T-helper 17 cell (primary cell): ENCODE measurements around the gene PTH2R. TPM values are rescaled to one million over a fixed set of nuclear protein-coding genes. Genes with fewer than 3 reads are reported as not detected.
"Not testable (repeated sequence)": the region's sequence is repeated elsewhere in the genome, so short reads cannot be mapped to it uniquely, and the experiment has no call there.

ENCODE experiments used
- ATAC-seq: fragments of 150-1000 bp; cut with Tn5 transposase; 2 replicates; pipeline ENCODE4 v1.10.0; 2021; ENCODE audit warnings: mild to moderate bottlenecking, moderate library complexity
- DNase-seq, 3 donors: peaks; one replicate each; pipeline versions ENCODE4 v3.0.0 to v3.0.0-alpha.2; 2020 to 2021
- H3K9me3 ChIP-seq: one replicate; pipeline ENCODE4 v1.7.0; 2013; ENCODE audit warnings: low read length, mild to moderate bottlenecking; ENCODE audit not compliant: control insufficient read depth, poor library complexity, severe bottlenecking
- H3K27ac Mint-ChIP-seq: one replicate; pipeline ENCODE4 v1.8.0; 2022; ENCODE audit warnings: mild to moderate bottlenecking, moderate library complexity, mixed read lengths
- H3K27me3 Mint-ChIP-seq: one replicate; pipeline ENCODE4 v1.8.0; 2022; ENCODE audit warnings: mixed read lengths
- H3K36me3 Mint-ChIP-seq: one replicate; pipeline ENCODE4 v1.8.0; 2022; ENCODE audit warnings: low read depth, mixed read lengths
- H3K4me1 Mint-ChIP-seq: one replicate; pipeline ENCODE4 v1.8.0; 2022; ENCODE audit warnings: mild to moderate bottlenecking, mixed read lengths
- H3K4me3 Mint-ChIP-seq: one replicate; pipeline ENCODE4 v1.8.0; 2022; ENCODE audit warnings: mild to moderate bottlenecking, moderate library complexity, mixed read lengths
- total RNA-seq, 4 donors: library from RNA in 2 of 4; stranded (reverse) in 2 of 4; gene quantifications; one replicate each; pipeline ENCODE4 v1.2.3 and lab custom pipeline; 2022 to 2026

PTH2R gene
- total RNA-seq, 2 donors from 2014 or later: 0.27 TPM; not detected in 1

- H3K9me3 ChIP-seq: no peaks in the 10 kb centered on the region
- H3K4me1 Mint-ChIP-seq: no peaks in the 10 kb centered on the region
- no peak overlapping the region for H3K27ac Mint-ChIP-seq
- ATAC-seq (no peak), DNase-seq (no peak)
- no peak overlapping the region for H3K4me3 Mint-ChIP-seq
- H3K36me3 Mint-ChIP-seq: no peaks in the 10 kb centered on the region
- H3K27me3 Mint-ChIP-seq: no peaks in the 10 kb centered on the region
Observed at GRCh38 chr2:208509586-208509985, 103.0 kb downstream of the PTH2R start.

GRCh38 chr2:208511016-208511415 lies 104.4 kb downstream of the PTH2R start:
- no peaks in the 10 kb centered on the region for H3K9me3 ChIP-seq
- no peaks in the 10 kb centered on the region for H3K36me3 Mint-ChIP-seq
- H3K27me3 Mint-ChIP-seq: no peaks in the 10 kb centered on the region
- no peak overlapping the region for H3K4me3 Mint-ChIP-seq
- ATAC-seq: no peak
- no peak overlapping the region for H3K27ac Mint-ChIP-seq
- H3K4me1 Mint-ChIP-seq: no peaks in the 10 kb centered on the region
- no peak for DNase-seq

- H3K4me1 Mint-ChIP-seq: no peaks in the 10 kb centered on the region
- DNase-seq (no peak), ATAC-seq (no peak)
- no peaks in the 10 kb centered on the region for H3K27me3 Mint-ChIP-seq
- H3K36me3 Mint-ChIP-seq: no peaks in the 10 kb centered on the region
- H3K4me3 Mint-ChIP-seq: no peak overlapping the region
- H3K27ac Mint-ChIP-seq: no peak overlapping the region
- H3K9me3 ChIP-seq: no peaks in the 10 kb centered on the region
Observed at GRCh38 chr2:208511573-208511972, 105.0 kb downstream of the PTH2R start.

GRCh38 chr2:208515099-208515498 lies 108.5 kb downstream of the PTH2R start:
- DNase-seq (no peak), ATAC-seq (no peak)
- H3K9me3 ChIP-seq: no peaks in the 10 kb centered on the region
- H3K36me3 Mint-ChIP-seq: no peaks in the 10 kb centered on the region
- H3K4me1 Mint-ChIP-seq: no peaks in the 10 kb centered on the region
- no peaks in the 10 kb centered on the region for H3K27me3 Mint-ChIP-seq
- H3K4me3 Mint-ChIP-seq: no peak overlapping the region
- H3K27ac Mint-ChIP-seq: no peak overlapping the region

GRCh38 chr2:208523069-208523468 lies 116.5 kb downstream of the PTH2R start:
- not testable (repeated sequence) for H3K27ac Mint-ChIP-seq, DNase-seq, H3K27me3 Mint-ChIP-seq, H3K4me1 Mint-ChIP-seq, H3K36me3 Mint-ChIP-seq, H3K4me3 Mint-ChIP-seq, ATAC-seq, H3K9me3 ChIP-seq

GRCh38 chr2:208525165-208525564 lies 118.6 kb downstream of the PTH2R start:
- not testable (repeated sequence) for DNase-seq, H3K4me1 Mint-ChIP-seq, H3K9me3 ChIP-seq, H3K36me3 Mint-ChIP-seq, H3K27me3 Mint-ChIP-seq, H3K4me3 Mint-ChIP-seq, ATAC-seq, H3K27ac Mint-ChIP-seq

GRCh38 chr2:208529796-208530195 lies 123.2 kb downstream of the PTH2R start:
- no peak overlapping the region for H3K27ac Mint-ChIP-seq
- DNase-seq: no peak
- peaks cover 4% of the 10 kb centered on the region for H3K27me3 Mint-ChIP-seq
- no peaks in the 10 kb centered on the region for H3K4me1 Mint-ChIP-seq
- no peaks in the 10 kb centered on the region for H3K9me3 ChIP-seq
- H3K36me3 Mint-ChIP-seq: no peaks in the 10 kb centered on the region
- no peak overlapping the region for H3K4me3 Mint-ChIP-seq
- ATAC-seq: no peak

- no peaks in the 10 kb centered on the region for H3K9me3 ChIP-seq
- no peaks in the 10 kb centered on the region for H3K36me3 Mint-ChIP-seq
- DNase-seq (no peak), ATAC-seq (no peak)
- H3K4me3 Mint-ChIP-seq: no peak overlapping the region
- H3K27me3 Mint-ChIP-seq: peaks cover 4% of the 10 kb centered on the region
- no peak overlapping the region for H3K27ac Mint-ChIP-seq
- H3K4me1 Mint-ChIP-seq: no peaks in the 10 kb centered on the region
Observed at GRCh38 chr2:208531361-208531760, 124.8 kb downstream of the PTH2R start.

- not testable (repeated sequence) for H3K4me1 Mint-ChIP-seq, ATAC-seq, DNase-seq, H3K9me3 ChIP-seq, H3K4me3 Mint-ChIP-seq, H3K27me3 Mint-ChIP-seq, H3K27ac Mint-ChIP-seq, H3K36me3 Mint-ChIP-seq
Observed at GRCh38 chr2:208535578-208535977, 129.0 kb downstream of the PTH2R start.

GRCh38 chr2:208541461-208541988 lies 134.9 kb downstream of the PTH2R start:
- Mint-ChIP-seq H3K4me1 (no peaks in the 10 kb centered on the region), H3K4me3 (no peak overlapping the region), H3K27ac (no peak overlapping the region), H3K27me3 (no peaks in the 10 kb centered on the region), H3K36me3 (no peaks in the 10 kb centered on the region)
- DNase-seq (no peak), ATAC-seq (no peak)
- H3K9me3 ChIP-seq: no peaks in the 10 kb centered on the region

GRCh38 chr2:208541989-208542464 lies 135.4 kb downstream of the PTH2R start:
- no peaks in the 10 kb centered on the region for H3K9me3 ChIP-seq
- H3K4me3 Mint-ChIP-seq: no peak overlapping the region
- no peak overlapping the region for H3K27ac Mint-ChIP-seq
- DNase-seq (no peak), ATAC-seq (no peak)
- H3K36me3 Mint-ChIP-seq: no peaks in the 10 kb centered on the region
- H3K4me1 Mint-ChIP-seq: no peaks in the 10 kb centered on the region
- no peaks in the 10 kb centered on the region for H3K27me3 Mint-ChIP-seq

- ATAC-seq (no peak), DNase-seq (no peak)
- Mint-ChIP-seq H3K36me3 (no peaks in the 10 kb centered on the region), H3K4me1 (no peaks in the 10 kb centered on the region), H3K27ac (no peak overlapping the region), H3K4me3 (no peak overlapping the region), H3K27me3 (no peaks in the 10 kb centered on the region)
- H3K9me3 ChIP-seq: no peaks in the 10 kb centered on the region
Observed at GRCh38 chr2:208542465-208543041, 136.0 kb downstream of the PTH2R start.
